Smooth muscle cell (in vitro differentiated cells): Measurements from ENCODE around the gene PATL2. TPM values are rescaled to one million over a fixed set of nuclear protein-coding genes. Genes with fewer than 3 reads are reported as not detected.
A peak's percentile ranks its signal among the peaks of the same experiment; 100 is the strongest.

Experiments used
- DNase-seq: peaks from one replicate; lab custom pipeline; 2025; ENCODE audit not compliant: unreplicated experiment; lab: John Stamatoyannopoulos, UW
- H2AFZ ChIP-seq: fragments of 200-600 bp; sonication (generic); 2 replicates; pipeline ENCODE4 v1.6.0; 2016; ENCODE audit warnings: antibody characterized with exemption, low read depth, mild to moderate bottlenecking
- H3F3A ChIP-seq: fragments of 200-600 bp; sonication (generic); 2 replicates; pipeline ENCODE4 v1.6.0; 2017; ENCODE audit warnings: antibody characterized with exemption, low read depth
- H3K27ac ChIP-seq: fragments of 200-600 bp; sonication (generic); 2 replicates; pipeline ENCODE4 v1.5.1; 2016; ENCODE audit warnings: low read depth, mild to moderate bottlenecking
- H3K27me3 ChIP-seq: fragments of 200-600 bp; sonication (generic); 2 replicates; pipeline ENCODE4 v1.6.1; 2016; ENCODE audit warnings: low read depth, mild to moderate bottlenecking
- H3K36me3 ChIP-seq: fragments of 200-600 bp; sonication (generic); 2 replicates; pipeline ENCODE4 v1.5.1; 2016; ENCODE audit warnings: low read depth
- H3K4me1 ChIP-seq: fragments of 200-600 bp; sonication (generic); 2 replicates; pipeline ENCODE4 v1.5.1; 2016; ENCODE audit warnings: low read depth
- H3K4me2 ChIP-seq: fragments of 200-600 bp; sonication (generic); 2 replicates; pipeline ENCODE4 v1.6.0; 2016; ENCODE audit warnings: mild to moderate bottlenecking
- H3K4me3 ChIP-seq: fragments of 200-600 bp; sonication (generic); 2 replicates; pipeline ENCODE4 v1.5.1; 2016; ENCODE audit warnings: mild to moderate bottlenecking
- H3K79me2 ChIP-seq: fragments of 200-600 bp; sonication (generic); 2 replicates; pipeline ENCODE4 v1.6.0; 2016; ENCODE audit warnings: low read depth, mild to moderate bottlenecking
- H3K9ac ChIP-seq: fragments of 200-600 bp; sonication (generic); 2 replicates; pipeline ENCODE4 v1.6.0; 2016; ENCODE audit warnings: low read depth
- H3K9me3 ChIP-seq: fragments of 200-600 bp; sonication (generic); replicated peaks from 2 replicates; pipeline ENCODE4 v1.5.1; 2016; ENCODE audit warnings: low read depth
- H4K20me1 ChIP-seq: fragments of 200-600 bp; sonication (generic); 2 replicates; pipeline ENCODE4 v1.6.0; 2016; ENCODE audit warnings: low read depth
- WGBS: methylation state at CpG from one replicate; pipeline ENCODE4 v1.1.7; 2016; ENCODE audit warnings: low lambda C conversion rate; 5-methylcytosine and 5-hydroxymethylcytosine counted together
- polyA plus RNA-seq: library from polyadenylated mRNA; unstranded; fragments of >200 nt; fragmentation: Nextera tagmentation; extraction: Ambion mirVana; gene quantifications from 2 replicates; pipeline ENCODE4 v1.2.1, GENCODE V29; 2016
- total RNA-seq: library from RNA; depleted of rRNA; stranded (reverse); fragments of >200 nt; gene quantifications from 2 replicates; pipeline ENCODE4 v1.2.3, GENCODE V29; 2014
- TF ChIP-seq, protein P1 (sequence below): fragments of 200-600 bp; sonication (generic); IDR thresholded peaks from 2 replicates; pipeline ENCODE4 v1.5.1; 2017; ENCODE audit warnings: borderline replicate concordance, mild to moderate bottlenecking, antibody characterized with exemption; ENCODE audit not compliant: insufficient read depth, poor library complexity, severe bottlenecking

PATL2 gene
- total and polyA plus RNA-seq, 2 experiments from 2014 or later, result not detected

DNA sequence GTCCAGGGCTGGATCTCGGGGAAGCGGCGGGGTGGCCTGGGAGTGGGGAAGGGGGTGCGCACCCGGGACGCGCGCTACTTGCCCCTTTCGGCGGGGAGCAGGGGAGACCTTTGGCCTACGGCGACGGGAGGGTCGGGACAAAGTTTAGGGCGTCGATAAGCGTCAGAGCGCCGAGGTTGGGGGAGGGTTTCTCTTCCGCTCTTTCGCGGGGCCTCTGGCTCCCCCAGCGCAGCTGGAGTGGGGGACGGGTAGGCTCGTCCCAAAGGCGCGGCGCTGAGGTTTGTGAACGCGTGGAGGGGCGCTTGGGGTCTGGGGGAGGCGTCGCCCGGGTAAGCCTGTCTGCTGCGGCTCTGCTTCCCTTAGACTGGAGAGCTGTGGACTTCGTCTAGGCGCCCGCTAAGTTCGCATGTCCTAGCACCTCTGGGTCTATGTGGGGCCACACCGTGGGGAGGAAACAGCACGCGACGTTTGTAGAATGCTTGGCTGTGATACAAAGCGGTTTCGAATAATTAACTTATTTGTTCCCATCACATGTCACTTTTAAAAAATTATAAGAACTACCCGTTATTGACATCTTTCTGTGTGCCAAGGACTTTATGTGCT lies 721 bp upstream of the PATL2 start:
- peak overlapping the region; percentile 100 for H3K27ac ChIP-seq
- H2AFZ ChIP-seq, result no peak overlapping the region
- H3F3A ChIP-seq, result peaks cover 3% of the 10 kb centered on the region
- H3K9me3 ChIP-seq, result no peaks in the 10 kb centered on the region
- no peak for DNase-seq
- peaks cover 47% of the 10 kb centered on the region for H4K20me1 ChIP-seq
- H3K4me1 ChIP-seq, result peaks cover 4% of the 10 kb centered on the region
- H3K4me2 ChIP-seq, result peak overlapping the region; percentile 98
- H3K79me2 ChIP-seq, result peaks cover 36% of the 10 kb centered on the region
- H3K9ac ChIP-seq, result peak overlapping the region; percentile 100
- peaks cover 6% of the 10 kb centered on the region for H3K36me3 ChIP-seq
- WGBS, result 3% methylated on average over 42 of the region's 46 CpGs
- H3K4me3 ChIP-seq, result peak overlapping the region; percentile 100
- H3K27me3 ChIP-seq, result no peaks in the 10 kb centered on the region
- TF ChIP-seq, protein P1, sequence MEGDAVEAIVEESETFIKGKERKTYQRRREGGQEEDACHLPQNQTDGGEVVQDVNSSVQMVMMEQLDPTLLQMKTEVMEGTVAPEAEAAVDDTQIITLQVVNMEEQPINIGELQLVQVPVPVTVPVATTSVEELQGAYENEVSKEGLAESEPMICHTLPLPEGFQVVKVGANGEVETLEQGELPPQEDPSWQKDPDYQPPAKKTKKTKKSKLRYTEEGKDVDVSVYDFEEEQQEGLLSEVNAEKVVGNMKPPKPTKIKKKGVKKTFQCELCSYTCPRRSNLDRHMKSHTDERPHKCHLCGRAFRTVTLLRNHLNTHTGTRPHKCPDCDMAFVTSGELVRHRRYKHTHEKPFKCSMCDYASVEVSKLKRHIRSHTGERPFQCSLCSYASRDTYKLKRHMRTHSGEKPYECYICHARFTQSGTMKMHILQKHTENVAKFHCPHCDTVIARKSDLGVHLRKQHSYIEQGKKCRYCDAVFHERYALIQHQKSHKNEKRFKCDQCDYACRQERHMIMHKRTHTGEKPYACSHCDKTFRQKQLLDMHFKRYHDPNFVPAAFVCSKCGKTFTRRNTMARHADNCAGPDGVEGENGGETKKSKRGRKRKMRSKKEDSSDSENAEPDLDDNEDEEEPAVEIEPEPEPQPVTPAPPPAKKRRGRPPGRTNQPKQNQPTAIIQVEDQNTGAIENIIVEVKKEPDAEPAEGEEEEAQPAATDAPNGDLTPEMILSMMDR, result no peak

DNA sequence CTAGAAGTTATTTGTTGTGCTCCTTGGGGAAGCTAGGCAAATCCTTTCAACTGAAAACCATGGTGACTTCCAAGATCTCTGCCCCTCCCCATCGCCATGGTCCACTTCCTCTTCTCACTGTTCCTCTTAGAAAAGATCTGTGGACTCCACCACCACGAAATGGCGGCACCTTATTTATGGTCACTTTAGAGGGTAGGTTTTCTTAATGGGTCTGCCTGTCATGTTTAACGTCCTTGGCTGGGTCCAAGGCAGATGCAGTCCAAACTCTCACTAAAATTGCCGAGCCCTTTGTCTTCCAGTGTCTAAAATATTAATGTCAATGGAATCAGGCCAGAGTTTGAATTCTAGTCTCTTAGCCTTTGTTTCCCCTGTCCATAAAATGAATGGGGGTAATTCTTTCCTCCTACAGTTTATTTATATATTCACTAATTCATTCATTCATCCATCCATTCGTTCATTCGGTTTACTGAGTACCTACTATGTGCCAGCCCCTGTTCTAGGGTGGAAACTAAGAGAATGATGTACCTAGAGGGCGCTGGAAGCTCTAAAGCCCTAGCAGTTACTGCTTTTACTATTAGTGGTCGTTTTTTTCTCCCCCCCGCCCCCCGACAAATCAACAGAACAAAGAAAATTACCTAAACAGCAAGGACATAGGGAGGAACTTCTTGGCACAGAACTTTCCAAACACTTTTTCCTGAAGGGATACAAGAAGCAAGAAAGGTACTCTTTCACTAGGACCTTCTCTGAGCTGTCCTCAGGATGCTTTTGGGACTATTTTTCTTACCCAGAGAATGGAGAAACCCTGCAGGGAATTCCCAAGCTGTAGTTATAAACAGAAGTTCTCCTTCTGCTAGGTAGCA lies 657 bp downstream of the PATL2 start:
- Histone ChIP-seq H3F3A (peaks cover 3% of the 10 kb centered on the region), H2AFZ (peak overlapping the region; percentile 100), H3K79me2 (peaks cover 36% of the 10 kb centered on the region), H3K27ac (peak overlapping the region; percentile 100), H4K20me1 (peaks cover 36% of the 10 kb centered on the region), H3K4me3 (peak overlapping the region; percentile 100), H3K36me3 (no peaks in the 10 kb centered on the region), H3K4me1 (peaks cover 4% of the 10 kb centered on the region), H3K9me3 (no peaks in the 10 kb centered on the region), H3K9ac (peak overlapping the region; percentile 100), H3K27me3 (no peaks in the 10 kb centered on the region), H3K4me2 (peak overlapping the region; percentile 95)
- TF ChIP-seq, protein P1, result peak; percentile 14
- WGBS, result 44% methylated on average over 11 of the region's 11 CpGs
- no peak for DNase-seq

DNA sequence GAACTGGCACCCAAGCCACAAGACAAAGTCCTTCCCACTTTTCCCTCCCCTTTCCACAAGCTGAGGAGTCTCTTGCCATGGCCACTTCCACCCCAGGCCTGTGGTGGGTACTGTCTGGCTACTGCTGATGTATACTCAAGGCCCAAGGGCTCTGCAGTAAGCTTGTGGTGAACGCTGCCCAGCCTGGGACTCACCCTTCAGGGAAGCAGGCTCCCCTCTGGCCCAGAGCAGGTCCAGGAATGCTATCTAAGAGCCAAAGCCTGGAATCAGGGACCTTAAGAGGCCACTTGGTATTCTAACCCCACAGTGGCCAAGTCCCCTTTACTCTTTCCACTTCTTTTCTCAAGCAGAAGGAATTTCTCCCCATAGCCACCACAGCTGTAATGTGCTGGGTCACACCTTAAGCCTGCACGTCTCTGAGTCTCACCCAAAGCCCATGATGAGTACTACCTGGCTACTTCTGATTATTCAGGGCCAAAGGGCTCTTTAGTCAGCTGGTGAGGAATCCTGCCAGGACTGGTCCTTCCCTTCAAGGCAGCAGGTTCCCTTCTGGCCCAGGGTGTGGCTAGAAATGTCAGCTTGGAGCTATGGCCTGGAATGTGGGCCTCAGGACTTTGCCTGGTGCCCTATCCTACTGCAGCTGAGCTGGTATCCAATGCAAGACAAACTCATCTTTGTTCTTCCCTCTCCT lies 4.0 kb downstream of the PATL2 start:
- TF ChIP-seq, protein P1, result no peak
- no peak for DNase-seq
- Histone ChIP-seq H3K4me1 (no peaks in the 10 kb centered on the region), H3K9me3 (no peaks in the 10 kb centered on the region), H3K27me3 (no peaks in the 10 kb centered on the region), H2AFZ (no peak overlapping the region), H3K79me2 (peaks cover 7% of the 10 kb centered on the region), H3K36me3 (no peaks in the 10 kb centered on the region), H4K20me1 (peaks cover 3% of the 10 kb centered on the region), H3K4me3 (no peak overlapping the region), H3K9ac (no peak overlapping the region), H3F3A (peaks cover 3% of the 10 kb centered on the region), H3K4me2 (no peak overlapping the region), H3K27ac (peak overlapping the region; percentile 21)
- 61% methylated on average over 2 of the region's 2 CpGs for WGBS
